ENCODE measurements around the gene KDM2A.

GRCh38 chr11:67085617-67086016 lies 33.4 kb upstream of the KDM2A start:
- TF ChIP-seq POLR2A (IDR thresholded peaks at IDR 0.05; ENCODE audit: low read depth, low read length): no peak
- no peak for TF ChIP-seq TAF1 (IDR thresholded peaks at IDR 0.05; ENCODE audit: low read depth, low read length)
- TF ChIP-seq POLR2AphosphoS5 (IDR thresholded peaks at IDR 0.05; ENCODE audit: low read depth, low read length): no peak
- TF ChIP-seq SPI1 (IDR thresholded peaks at IDR 0.05; ENCODE audit: low read depth, low read length): no peak
